Pancreas (tissue), 10 donors: ENCODE results near the gene HLF. TPM values are rescaled to one million over a fixed set of nuclear protein-coding genes. Genes with fewer than 3 reads are reported as not detected.
A peak's percentile ranks its signal among the peaks of the same experiment; 100 is the strongest.

Source experiments
- ATAC-seq, 4 donors: fragments of 200-7000 bp; cut with Tn5 transposase; one replicate each; pipeline versions ENCODE4 v1.8.0 to v1.9.1; 2020; ENCODE audit warnings: mild to moderate bottlenecking in 4 of 4, moderate library complexity in 4 of 4
- DNase-seq, 6 donors: peaks; one replicate each; pipeline ENCODE4 v3.0.0-alpha.2; 2020
- FAIRE-seq: peaks from 2 replicates; lab custom pipeline; 2012; peaks lifted over from hg19 to GRCh38; lab: Jason Lieb, UNC
- H3K27ac ChIP-seq, 4 donors: fragments of 200-600 bp; sonication (generic); 1 replicate in 3 of 4; 2 replicates in 1 of 4; pipeline versions ENCODE4 v1.5.0 to v1.8.0; 2020
- H3K27me3 ChIP-seq, 4 donors: fragments of 200-600 bp; one replicate each; pipeline ENCODE4 v1.8.0; 2021
- H3K36me3 ChIP-seq, 3 donors: fragments of 200-600 bp; sonication (generic) in 1 of 3; one replicate each; pipeline versions ENCODE4 v1.5.0 to v1.8.0; 2020 to 2021
- H3K4me1 ChIP-seq, 3 donors: fragments of 200-600 bp; one replicate each; pipeline ENCODE4 v1.8.0; 2021
- H3K4me3 ChIP-seq, 4 donors: fragments of 200-600 bp; sonication (generic) in 2 of 4; one replicate each; pipeline versions ENCODE4 v1.5.0 to v1.8.0; 2020 to 2021
- H3K9me3 ChIP-seq, 4 donors: fragments of 200-600 bp; one replicate each; pipeline ENCODE4 v1.8.0; 2021
- WGBS, 2 donors: extraction: QIAGEN DNeasy Blood & Tissue Kit; methylation state at CpG; one replicate each; pipeline ENCODE4 v1.1.7; 2013; 5-methylcytosine and 5-hydroxymethylcytosine counted together
- intact Hi-C, 3 donors: fragments of 100-400 bp; cut with DNase I; formaldehyde crosslinking; loops; one replicate each; pipeline versions ENCODE4 v1.11.1 to v1.14.2; 2022
- polyA plus RNA-seq, 2 donors: library from polyadenylated mRNA; stranded (reverse); fragments of 200-250 nt; gene quantifications; one replicate each; pipeline ENCODE4 v1.2.3, GENCODE V29; 2013
- total RNA-seq, 6 donors: library from RNA; stranded (reverse); fragmentation: NEBNext Ultra II Directional in 4 of 6; extraction: Animal tissue kit (Norgen Biotek cat#: 25700) in 4 of 6; gene quantifications; one replicate each; pipeline versions ENCODE4 v1.2.1 to v1.2.4, GENCODE V29; 2021 to 2023
- TF ChIP-seq, protein P1 (sequence below), 4 donors: fragments of 200-600 bp; sonication (generic) in 3 of 4; IDR thresholded peaks; one replicate each; pipeline versions ENCODE4 v1.5.0 to v1.8.0; 2021; ENCODE audit warnings: antibody characterized with exemption in 4 of 4
- donor health status: healthy with polysubstance abuse.
- donor health status: DM: no; HTN: no; CAD: no; lungs with moderate emphysema.
- donor health status: DM: no; HTN: no; CAD: no.
- donor health status: control.
- donor health status: control.
- donor health status: Bipolar disorder and iron deficiency.
- donor health status: DM: yes; HTN: yes; CAD: no.
- donor health status: DM: no; HTN: no; CAD: no.
- donor health status: DM: no; HTN: no; CAD: no.
- donor health status: DM: yes; HTN: yes; CAD: no.

HLF gene
- total and polyA plus RNA-seq, 8 donors: 1.2 to 4.6 (median 2.2) TPM

DNA sequence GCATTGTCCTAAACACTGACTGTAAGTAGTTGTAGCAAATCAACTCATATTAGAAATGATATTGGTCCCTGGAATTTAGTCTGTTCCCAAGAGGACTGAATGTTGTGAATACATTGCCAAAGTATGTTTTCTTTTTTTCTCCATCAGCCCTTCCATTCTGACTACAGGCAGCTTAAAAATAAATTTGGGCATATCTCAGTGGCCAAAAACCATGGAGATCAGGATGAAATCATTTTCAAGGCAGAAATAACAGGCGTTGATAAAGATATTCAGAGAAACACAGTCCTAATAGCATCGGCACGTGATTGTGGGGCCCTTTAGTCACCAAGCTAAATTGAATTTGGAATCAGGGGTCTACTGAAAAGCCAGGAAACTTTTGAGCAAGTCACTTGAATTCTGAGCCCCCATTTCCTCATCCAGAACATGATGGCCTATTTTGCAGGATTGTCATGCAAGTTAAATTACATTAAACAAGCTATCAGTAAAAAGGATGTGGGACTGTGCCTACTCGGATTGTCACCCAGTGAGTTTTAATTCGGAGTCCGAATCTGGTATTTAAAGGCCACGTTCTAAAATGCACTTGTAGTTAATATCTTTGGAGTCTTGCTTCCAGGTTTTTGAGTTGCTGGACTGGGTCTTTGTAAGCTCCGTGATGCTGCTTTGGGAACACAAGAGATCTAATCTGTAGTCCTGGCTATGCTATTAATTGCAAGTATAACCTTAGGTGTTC, 17.1 kb downstream of the HLF start:
- no peak overlapping the region for H3K27ac ChIP-seq
- FAIRE-seq: no peak
- ATAC-seq: no peak

DNA sequence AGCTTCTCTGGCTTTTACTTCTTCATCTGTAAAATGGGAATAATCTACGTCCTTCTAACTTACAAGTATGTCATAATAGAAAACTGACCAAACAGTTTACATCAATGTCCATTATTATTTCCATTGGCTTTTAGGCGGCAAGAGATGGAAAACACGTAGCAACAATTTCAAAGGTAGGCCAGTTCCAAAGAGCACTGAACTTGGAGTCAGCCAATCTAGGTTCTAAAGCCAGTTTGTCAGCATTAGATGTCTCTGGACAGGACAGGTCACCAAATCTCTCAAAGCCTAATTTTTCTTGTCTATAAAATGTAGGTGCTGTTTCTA, 17.6 kb downstream of the HLF start:
- Histone ChIP-seq H3K4me3 (no peak overlapping the region), H3K4me1 (peaks cover 10 to 43% (median 16%) of the 10 kb centered on the region in 3 donors), H3K9me3 (no peaks in the 10 kb centered on the region), H3K36me3 (no peaks in the 10 kb centered on the region), H3K27ac (no peak overlapping the region), H3K27me3 (no peaks in the 10 kb centered on the region)
- FAIRE-seq (no peak), DNase-seq (no peak), ATAC-seq (no peak)
- WGBS, 2 donors: 88 to 96% methylated on average over 3 of the region's 3 CpGs
- intact Hi-C loops: no loop called here
- TF ChIP-seq, protein P1, sequence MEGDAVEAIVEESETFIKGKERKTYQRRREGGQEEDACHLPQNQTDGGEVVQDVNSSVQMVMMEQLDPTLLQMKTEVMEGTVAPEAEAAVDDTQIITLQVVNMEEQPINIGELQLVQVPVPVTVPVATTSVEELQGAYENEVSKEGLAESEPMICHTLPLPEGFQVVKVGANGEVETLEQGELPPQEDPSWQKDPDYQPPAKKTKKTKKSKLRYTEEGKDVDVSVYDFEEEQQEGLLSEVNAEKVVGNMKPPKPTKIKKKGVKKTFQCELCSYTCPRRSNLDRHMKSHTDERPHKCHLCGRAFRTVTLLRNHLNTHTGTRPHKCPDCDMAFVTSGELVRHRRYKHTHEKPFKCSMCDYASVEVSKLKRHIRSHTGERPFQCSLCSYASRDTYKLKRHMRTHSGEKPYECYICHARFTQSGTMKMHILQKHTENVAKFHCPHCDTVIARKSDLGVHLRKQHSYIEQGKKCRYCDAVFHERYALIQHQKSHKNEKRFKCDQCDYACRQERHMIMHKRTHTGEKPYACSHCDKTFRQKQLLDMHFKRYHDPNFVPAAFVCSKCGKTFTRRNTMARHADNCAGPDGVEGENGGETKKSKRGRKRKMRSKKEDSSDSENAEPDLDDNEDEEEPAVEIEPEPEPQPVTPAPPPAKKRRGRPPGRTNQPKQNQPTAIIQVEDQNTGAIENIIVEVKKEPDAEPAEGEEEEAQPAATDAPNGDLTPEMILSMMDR (IDR thresholded peaks at IDR 0.05): no peak

More for the DNA sequence above, 17.1 kb downstream of the HLF start:
- H3K36me3 ChIP-seq: no peaks in the 10 kb centered on the region
- 85 to 86% methylated on average over 8 of the region's 8 CpGs for WGBS, 2 donors
- H3K4me3 ChIP-seq: no peak overlapping the region
- intact Hi-C loops: no loop called here
- DNase-seq: no peak
- H3K27me3 ChIP-seq: no peaks in the 10 kb centered on the region
- TF ChIP-seq, protein P1 (IDR thresholded peaks at IDR 0.05): no peak
- no peaks in the 10 kb centered on the region for H3K9me3 ChIP-seq
- peaks cover 9 to 38% (median 16%) of the 10 kb centered on the region in 3 donors for H3K4me1 ChIP-seq

DNA sequence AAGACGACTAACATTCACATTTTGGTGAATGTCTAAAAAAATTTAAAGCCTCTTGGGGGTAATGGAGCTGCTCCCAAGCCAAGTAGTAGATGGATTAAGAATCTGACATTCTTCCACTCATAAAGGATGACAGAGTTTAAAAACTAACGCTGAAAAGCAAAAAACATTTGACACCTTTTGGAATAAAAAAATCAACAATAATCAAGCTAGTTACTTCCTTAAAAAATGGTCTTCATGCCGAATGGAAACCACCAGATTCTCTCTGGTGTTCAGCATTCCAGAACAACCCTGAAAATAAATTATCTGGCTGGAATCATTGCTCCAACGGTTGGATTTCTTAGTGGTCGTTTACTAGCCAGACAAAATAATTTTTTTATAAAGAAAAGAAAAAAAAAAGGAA, 18.0 kb downstream of the HLF start:
- DNase-seq: no peak
- intact Hi-C loops: no loop called here
- Histone ChIP-seq H3K27me3 (no peaks in the 10 kb centered on the region), H3K4me3 (no peak overlapping the region), H3K4me1 (peaks cover 10 to 45% (median 20%) of the 10 kb centered on the region in 3 donors), H3K36me3 (no peaks in the 10 kb centered on the region), H3K27ac (no peak overlapping the region), H3K9me3 (no peaks in the 10 kb centered on the region)
- 50 to 59% methylated on average over 5 of the region's 5 CpGs for WGBS, 2 donors
- no peak for FAIRE-seq
- no peak for ATAC-seq
- TF ChIP-seq, protein P1 (IDR thresholded peaks at IDR 0.05): no peak

DNA sequence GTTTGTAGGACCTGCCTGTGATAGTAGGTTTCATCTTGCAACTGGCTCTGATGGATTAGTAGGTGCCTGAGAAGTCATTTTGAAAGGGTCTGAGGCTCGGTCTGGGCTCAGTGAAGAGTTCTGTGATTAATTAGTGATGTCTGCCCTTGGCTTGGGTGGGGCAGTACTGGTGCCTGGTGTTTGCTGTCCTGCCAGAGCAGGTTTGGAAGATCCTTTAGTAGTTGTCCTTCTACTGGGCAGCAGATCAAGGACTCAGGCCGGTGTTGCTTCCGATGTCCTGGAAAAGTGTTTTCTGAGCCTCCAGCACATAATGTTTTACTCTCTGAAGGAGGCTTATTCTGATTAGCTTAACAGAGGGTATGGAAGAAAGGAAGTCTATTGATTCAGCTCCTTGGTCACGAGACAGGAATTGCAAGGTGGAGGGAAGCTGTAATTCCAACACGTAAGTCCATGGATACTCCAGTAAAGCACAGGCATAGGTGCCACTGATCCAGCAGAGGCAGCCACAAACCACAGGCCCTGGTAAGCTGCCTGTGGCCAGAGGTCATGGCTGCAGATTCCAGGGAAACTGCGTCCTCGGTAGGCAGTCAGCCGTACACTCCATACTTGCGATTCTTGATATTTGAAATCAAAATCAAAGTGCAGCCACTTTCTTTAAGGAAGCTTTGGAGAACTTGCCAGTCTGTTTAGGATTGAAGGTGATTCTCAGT, 18.7 kb downstream of the HLF start:
- TF ChIP-seq, protein P1 (IDR thresholded peaks at IDR 0.05): no peak
- Histone ChIP-seq H3K27me3 (no peaks in the 10 kb centered on the region), H3K4me3 (no peak overlapping the region), H3K9me3 (no peaks in the 10 kb centered on the region), H3K27ac (peak overlapping the region in 3 of 4 donors; percentile 28 to 62 (median 49)), H3K4me1 (peaks cover 10 to 46% (median 22%) of the 10 kb centered on the region in 3 donors), H3K36me3 (no peaks in the 10 kb centered on the region)
- ATAC-seq (no peak), FAIRE-seq (no peak), DNase-seq (no peak)
- WGBS, 2 donors: 83 to 88% methylated on average over 9 of the region's 9 CpGs
- intact Hi-C loops: no loop called here
